Right atrium auricular region (tissue), 2 donors: ENCODE results near the gene PCDH1. TPM values are rescaled to one million over a fixed set of nuclear protein-coding genes. Genes with fewer than 3 reads are reported as not detected.

ENCODE experiments used
- DNase-seq: peaks from one replicate; pipeline ENCODE4 v3.0.0-alpha.2; 2019; ENCODE audit warnings: low spot score
- H3K27ac ChIP-seq, 2 donors: fragments of 200-600 bp; sonication (generic); 1 replicate in 1 of 2; 2 replicates in 1 of 2; pipeline ENCODE4 v1.5.1; 2016 to 2019
- H3K27me3 ChIP-seq, 2 donors: fragments of 200-600 bp; sonication (generic); one replicate each; pipeline versions ENCODE4 v1.5.1 to v1.6.0; 2017 to 2019
- H3K36me3 ChIP-seq: fragments of 200-600 bp; sonication (generic); one replicate; pipeline ENCODE4 v1.5.1; 2016
- H3K4me1 ChIP-seq, 2 donors: fragments of 200-600 bp; sonication (generic); one replicate each; pipeline versions ENCODE4 v1.5.1 to v1.6.0; 2017 to 2019
- H3K4me3 ChIP-seq, 2 donors: fragments of 200-600 bp; sonication (generic); 1 replicate in 1 of 2; 2 replicates in 1 of 2; pipeline ENCODE4 v1.5.1; 2017 to 2019; ENCODE audit warnings: mild to moderate bottlenecking in 1 of 2, moderate library complexity in 1 of 2
- H3K9me3 ChIP-seq, 2 donors: fragments of 200-600 bp; sonication (generic); one replicate each; pipeline ENCODE4 v1.5.1; 2019
- total RNA-seq, 2 donors: library from RNA; depleted of rRNA; stranded (reverse); fragments of >200 nt; gene quantifications; one replicate each; pipeline ENCODE4 v1.1.0, GENCODE V29; 2016
- TF ChIP-seq, protein P1 (sequence below), 2 donors: fragments of 200-600 bp; sonication (generic); IDR thresholded peaks; one replicate each; pipeline ENCODE4 v1.5.1; 2019; ENCODE audit warnings: antibody characterized with exemption in 2 of 2

Gene PCDH1
- total RNA-seq, 2 donors from 2014 or later: 22.1 to 25.3 TPM

DNA sequence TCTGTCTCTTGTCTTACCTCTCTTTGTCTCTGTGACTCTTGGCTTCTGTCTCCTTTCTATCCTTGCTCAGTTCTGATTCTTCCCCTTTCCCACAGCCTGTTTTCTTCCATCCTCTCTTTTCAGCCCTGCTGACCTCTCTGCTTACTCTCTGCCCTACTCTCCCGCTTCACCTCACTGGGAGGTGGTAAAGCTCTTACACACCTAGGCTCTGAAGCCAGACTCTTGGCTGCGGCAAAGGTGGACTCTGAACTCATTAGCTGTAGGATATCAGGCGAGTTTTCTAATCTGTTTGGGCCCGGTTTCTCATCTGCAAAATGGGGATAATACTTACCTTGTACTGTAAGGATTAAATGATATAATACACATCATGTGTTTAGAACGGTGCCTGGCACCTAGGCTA lies 11.1 kb downstream of the PCDH1 start:
- H3K36me3 ChIP-seq: peaks cover 32% of the 10 kb centered on the region
- no peak overlapping the region for H3K27ac ChIP-seq
- TF ChIP-seq, protein P1, sequence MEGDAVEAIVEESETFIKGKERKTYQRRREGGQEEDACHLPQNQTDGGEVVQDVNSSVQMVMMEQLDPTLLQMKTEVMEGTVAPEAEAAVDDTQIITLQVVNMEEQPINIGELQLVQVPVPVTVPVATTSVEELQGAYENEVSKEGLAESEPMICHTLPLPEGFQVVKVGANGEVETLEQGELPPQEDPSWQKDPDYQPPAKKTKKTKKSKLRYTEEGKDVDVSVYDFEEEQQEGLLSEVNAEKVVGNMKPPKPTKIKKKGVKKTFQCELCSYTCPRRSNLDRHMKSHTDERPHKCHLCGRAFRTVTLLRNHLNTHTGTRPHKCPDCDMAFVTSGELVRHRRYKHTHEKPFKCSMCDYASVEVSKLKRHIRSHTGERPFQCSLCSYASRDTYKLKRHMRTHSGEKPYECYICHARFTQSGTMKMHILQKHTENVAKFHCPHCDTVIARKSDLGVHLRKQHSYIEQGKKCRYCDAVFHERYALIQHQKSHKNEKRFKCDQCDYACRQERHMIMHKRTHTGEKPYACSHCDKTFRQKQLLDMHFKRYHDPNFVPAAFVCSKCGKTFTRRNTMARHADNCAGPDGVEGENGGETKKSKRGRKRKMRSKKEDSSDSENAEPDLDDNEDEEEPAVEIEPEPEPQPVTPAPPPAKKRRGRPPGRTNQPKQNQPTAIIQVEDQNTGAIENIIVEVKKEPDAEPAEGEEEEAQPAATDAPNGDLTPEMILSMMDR (IDR thresholded peaks at IDR 0.05): no peak
- H3K9me3 ChIP-seq: no peaks in the 10 kb centered on the region
- H3K4me3 ChIP-seq: no peak overlapping the region
- no peaks in the 10 kb centered on the region for H3K27me3 ChIP-seq
- H3K4me1 ChIP-seq: peaks cover 0 to 24% of the 10 kb centered on the region in 2 donors
- no peak for DNase-seq

DNA sequence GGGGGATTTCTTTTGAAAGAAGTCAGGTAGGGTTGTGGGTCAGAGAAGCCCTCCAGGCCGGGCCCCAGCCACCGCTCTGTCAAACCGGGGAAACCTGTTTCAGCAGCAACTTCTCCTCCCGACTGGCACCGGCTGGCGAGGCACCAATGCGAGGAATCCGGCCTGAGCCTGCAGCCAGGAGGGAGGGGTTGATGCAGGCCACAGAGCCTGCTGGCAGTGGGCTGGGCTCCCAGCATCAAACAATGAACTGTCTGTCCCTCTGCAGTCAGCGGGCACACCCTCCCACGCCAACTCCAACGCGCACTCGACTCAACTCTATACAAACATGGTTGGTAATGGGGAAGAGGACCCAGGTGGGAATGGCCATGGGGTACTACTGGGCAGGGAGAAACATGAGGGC lies 12.1 kb downstream of the PCDH1 start:
- Histone ChIP-seq H3K4me3 (no peak overlapping the region), H3K27ac (no peak overlapping the region), H3K4me1 (peaks cover 0 to 14% of the 10 kb centered on the region in 2 donors), H3K36me3 (peaks cover 32% of the 10 kb centered on the region), H3K27me3 (no peaks in the 10 kb centered on the region), H3K9me3 (no peaks in the 10 kb centered on the region)
- TF ChIP-seq, protein P1 (IDR thresholded peaks at IDR 0.05): no peak
- DNase-seq: no peak

DNA sequence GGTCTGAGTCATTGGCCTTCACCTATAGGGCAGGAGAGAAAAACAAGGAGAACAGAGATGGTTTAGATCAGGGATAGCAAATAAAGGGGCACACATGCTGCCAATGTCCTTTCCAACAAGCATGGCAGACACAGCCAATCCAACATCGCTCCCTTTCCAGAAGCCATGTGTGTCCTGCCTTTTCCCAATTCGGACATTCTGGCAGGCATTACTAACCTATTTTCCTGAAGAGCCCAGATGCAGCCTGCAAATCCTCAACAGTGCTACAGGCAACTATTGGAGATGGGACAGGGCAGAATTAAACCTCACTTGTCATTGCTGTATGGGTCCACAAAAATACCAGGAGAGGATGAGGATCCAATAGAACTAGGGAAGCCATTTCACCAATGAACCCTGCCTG lies 12.8 kb downstream of the PCDH1 start:
- Histone ChIP-seq H3K4me3 (no peak overlapping the region), H3K27me3 (no peaks in the 10 kb centered on the region), H3K4me1 (peaks cover 0 to 11% of the 10 kb centered on the region in 2 donors), H3K36me3 (peaks cover 32% of the 10 kb centered on the region), H3K27ac (no peak overlapping the region), H3K9me3 (no peaks in the 10 kb centered on the region)
- DNase-seq: no peak
- TF ChIP-seq, protein P1 (IDR thresholded peaks at IDR 0.05): no peak

DNA sequence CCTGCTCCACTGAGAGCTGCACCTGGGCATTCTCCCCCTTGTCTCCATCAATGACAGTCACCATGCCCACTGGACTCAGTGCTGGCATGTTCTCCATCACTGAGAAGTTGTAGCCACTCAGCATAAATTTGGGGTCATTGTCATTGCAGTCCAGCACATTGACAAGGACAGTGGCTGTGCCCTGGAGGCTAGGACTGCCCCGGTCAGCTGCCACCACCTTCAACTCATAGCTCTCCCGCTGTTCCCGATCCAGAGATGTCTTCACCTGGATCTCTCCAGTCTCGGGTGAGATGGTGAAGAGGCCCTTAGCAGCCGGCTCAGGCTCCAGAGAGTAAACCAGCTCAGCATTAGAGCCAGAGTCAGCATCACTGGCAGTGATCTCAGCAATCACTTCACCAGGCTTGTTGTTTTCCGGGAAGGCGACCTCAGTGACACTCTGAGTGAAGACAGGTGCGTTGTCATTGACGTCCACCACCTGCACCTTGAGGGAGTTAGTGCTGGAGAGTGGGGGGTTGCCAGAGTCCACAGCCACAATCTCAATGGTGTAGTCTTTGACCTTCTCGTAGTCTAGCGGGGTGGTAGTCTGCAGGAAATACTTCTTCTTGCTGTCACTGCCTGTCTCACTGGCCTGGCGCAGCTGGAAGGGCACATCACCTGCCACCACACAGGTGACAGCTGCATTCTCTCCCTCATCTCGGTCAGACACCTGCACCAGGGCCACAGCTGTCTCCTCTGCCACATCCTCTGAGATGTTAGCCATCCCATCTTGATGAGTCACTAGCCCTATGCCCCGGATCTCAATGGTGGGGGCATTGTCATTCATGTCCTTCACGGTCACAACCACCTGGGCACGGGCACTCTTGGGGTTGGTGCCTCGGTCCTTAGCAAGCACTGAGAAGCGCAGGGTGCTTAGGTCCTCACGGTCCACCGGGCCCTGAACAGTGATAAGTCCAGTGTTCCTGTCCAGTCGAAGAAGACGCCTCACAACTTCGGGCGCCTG lies 13.5 kb downstream of the PCDH1 start:
- Histone ChIP-seq H3K36me3 (peaks cover 32% of the 10 kb centered on the region), H3K27ac (no peak overlapping the region), H3K9me3 (no peaks in the 10 kb centered on the region), H3K4me3 (no peak overlapping the region), H3K4me1 (peaks cover 0 to 11% of the 10 kb centered on the region in 2 donors), H3K27me3 (no peaks in the 10 kb centered on the region)
- DNase-seq: no peak
- TF ChIP-seq, protein P1 (IDR thresholded peaks at IDR 0.05): no peak

DNA sequence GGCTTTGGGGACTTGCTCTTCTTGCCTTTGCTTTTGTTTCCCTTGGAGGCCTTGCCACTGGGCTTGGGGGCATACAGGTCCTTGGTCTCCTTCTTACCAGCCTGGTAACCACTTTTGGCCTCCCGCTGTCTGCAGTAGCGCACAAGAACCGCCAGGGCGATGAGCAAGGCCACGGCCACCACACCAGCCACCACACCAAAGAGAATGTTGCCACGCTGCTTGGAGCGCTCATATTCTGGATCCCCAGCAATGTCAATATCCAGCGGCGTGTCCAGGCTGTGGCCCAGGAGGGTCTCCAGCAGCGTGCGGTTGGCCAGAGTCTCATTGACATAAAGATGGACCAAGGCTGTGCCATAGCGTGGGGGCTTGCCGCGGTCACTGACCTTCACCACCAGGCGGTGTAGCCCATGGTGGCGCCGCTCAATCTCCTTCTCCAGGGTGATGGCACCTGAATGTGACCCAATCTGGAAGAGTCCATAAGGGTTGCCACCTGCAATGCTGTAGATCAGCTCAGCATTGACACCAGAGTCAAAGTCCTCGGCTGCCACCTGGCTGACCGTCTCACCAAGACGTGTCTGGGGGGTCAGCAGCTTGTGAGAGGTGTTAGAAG lies 14.5 kb downstream of the PCDH1 start:
- Histone ChIP-seq H3K27ac (no peak overlapping the region), H3K4me1 (peaks cover 0 to 12% of the 10 kb centered on the region in 2 donors), H3K27me3 (no peaks in the 10 kb centered on the region), H3K9me3 (no peaks in the 10 kb centered on the region), H3K36me3 (peaks cover 31% of the 10 kb centered on the region), H3K4me3 (no peak overlapping the region)
- DNase-seq: no peak
- TF ChIP-seq, protein P1 (IDR thresholded peaks at IDR 0.05): no peak
